ENCODE data around the gene NAALADL2.

GRCh38 chr3:175651716-175652115, 792.6 kb downstream of the NAALADL2 start:
- TF ChIP-seq EP300 (IDR thresholded peaks at IDR 0.05) (no peak), CTCF (IDR thresholded peaks at IDR 0.05) (no peak)
